ENCODE data around the gene APLN.

The APLN gene

GRCh38 chrX:129647418-129648410, 7.0 kb downstream of the APLN start:
- no peak for DNase-seq (ENCODE audit: low read depth)
- no peak overlapping the region for H3K4me3 ChIP-seq (ENCODE audit: low read depth, low read length)
- TF ChIP-seq POLR2A (IDR thresholded peaks at IDR 0.05; ENCODE audit: extremely low read depth, insufficient read length): no peak
- TF ChIP-seq, protein P1, sequence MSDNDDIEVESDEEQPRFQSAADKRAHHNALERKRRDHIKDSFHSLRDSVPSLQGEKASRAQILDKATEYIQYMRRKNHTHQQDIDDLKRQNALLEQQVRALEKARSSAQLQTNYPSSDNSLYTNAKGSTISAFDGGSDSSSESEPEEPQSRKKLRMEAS (IDR thresholded peaks at IDR 0.05; ENCODE audit: low read depth, low read length): no peak
- TF ChIP-seq MYC (IDR thresholded peaks at IDR 0.05; ENCODE audit: low read depth, low read length): no peak
- no peak for TF ChIP-seq CTCF (IDR thresholded peaks at IDR 0.05; ENCODE audit: low read depth, low read length)

- no peak for TF ChIP-seq CTCF (IDR thresholded peaks at IDR 0.05; ENCODE audit: low read depth, low read length)
- TF ChIP-seq, protein P1 (IDR thresholded peaks at IDR 0.05; ENCODE audit: low read depth, low read length): no peak
- no peak for TF ChIP-seq MYC (IDR thresholded peaks at IDR 0.05; ENCODE audit: low read depth, low read length)
- TF ChIP-seq POLR2A (IDR thresholded peaks at IDR 0.05; ENCODE audit: extremely low read depth, insufficient read length): no peak
- H3K4me3 ChIP-seq (ENCODE audit: low read depth, low read length): no peak overlapping the region
- no peak for DNase-seq (ENCODE audit: low read depth)
Observed at GRCh38 chrX:129646566-129647417, 8.0 kb downstream of the APLN start.

DNA sequence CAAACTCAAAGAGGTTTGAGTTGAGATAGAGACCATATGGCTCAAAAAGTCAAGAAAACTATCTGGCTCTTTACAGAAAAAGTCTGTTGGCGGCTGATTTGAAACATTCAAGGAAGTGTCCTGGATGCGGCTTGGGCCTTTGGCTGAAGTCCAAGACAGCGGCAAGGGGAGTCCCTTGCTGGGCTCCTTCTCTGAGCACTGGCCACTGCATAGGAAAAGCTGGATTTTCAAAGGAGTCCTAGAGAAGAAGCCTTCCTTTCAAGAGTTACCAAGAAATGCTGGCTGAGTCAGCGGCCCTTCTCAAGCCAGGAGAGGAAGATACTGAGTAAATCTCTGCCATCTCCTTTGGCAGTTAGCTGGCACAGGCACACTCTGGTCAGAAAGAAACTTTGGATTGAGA, 12.1 kb downstream of the APLN start:
- TF ChIP-seq MYC (IDR thresholded peaks at IDR 0.05; ENCODE audit: low read depth, low read length) (no peak), CTCF (IDR thresholded peaks at IDR 0.05; ENCODE audit: low read depth, low read length) (no peak), POLR2A (IDR thresholded peaks at IDR 0.05; ENCODE audit: extremely low read depth, insufficient read length) (no peak)
- TF ChIP-seq, protein P1 (IDR thresholded peaks at IDR 0.05; ENCODE audit: low read depth, low read length): no peak
- DNase-seq (ENCODE audit: low read depth): no peak
- no peak overlapping the region for H3K4me3 ChIP-seq (ENCODE audit: low read depth, low read length)

- no peak overlapping the region for H3K4me3 ChIP-seq (ENCODE audit: low read depth, low read length)
- no peak for TF ChIP-seq CTCF (IDR thresholded peaks at IDR 0.05; ENCODE audit: low read depth, low read length)
- no peak for TF ChIP-seq MYC (IDR thresholded peaks at IDR 0.05; ENCODE audit: low read depth, low read length)
- TF ChIP-seq, protein P1 (IDR thresholded peaks at IDR 0.05; ENCODE audit: low read depth, low read length): no peak
- no peak for TF ChIP-seq POLR2A (IDR thresholded peaks at IDR 0.05; ENCODE audit: extremely low read depth, insufficient read length)
- no peak for DNase-seq (ENCODE audit: low read depth)
Observed at GRCh38 chrX:129641941-129642340, 12.8 kb downstream of the APLN start.

GRCh38 chrX:129641469-129641868, 13.3 kb downstream of the APLN start:
- no peak overlapping the region for H3K4me3 ChIP-seq (ENCODE audit: low read depth, low read length)
- DNase-seq (ENCODE audit: low read depth): no peak
- TF ChIP-seq, protein P1 (IDR thresholded peaks at IDR 0.05; ENCODE audit: low read depth, low read length): no peak
- TF ChIP-seq POLR2A (IDR thresholded peaks at IDR 0.05; ENCODE audit: extremely low read depth, insufficient read length): no peak
- TF ChIP-seq CTCF (IDR thresholded peaks at IDR 0.05; ENCODE audit: low read depth, low read length): no peak
- TF ChIP-seq MYC (IDR thresholded peaks at IDR 0.05; ENCODE audit: low read depth, low read length): no peak

Measured in NB4 (cell line).